ENCODE data around the gene ADCYAP1.

GRCh38 chr18:892316-892715 lies 12.4 kb upstream of the ADCYAP1 start:
- TF ChIP-seq CTCF (optimal IDR thresholded peaks at IDR 0.05 in 1 of 3, IDR thresholded peaks at IDR 0.05 in 1 of 3, conservative IDR thresholded peaks at IDR 0.05 in 1 of 3; ENCODE audit: extremely low read depth in 1 of 3, insufficient read depth in 2 of 3, low read length in 3 of 3): no peak
- no peak for TF ChIP-seq EZH2 (IDR thresholded peaks at IDR 0.05; ENCODE audit: low read length)

Data from keratinocyte (primary cell).